ENCODE measurements around the gene SLC39A7.

GRCh38 chr6:33189625-33190448 is 10.8 kb upstream of the SLC39A7 start:
- no peak for TF ChIP-seq POLR2AphosphoS5 (IDR thresholded peaks at IDR 0.05; ENCODE audit: low read depth, low read length)
- TF ChIP-seq PHF8 (CRISPR knock-in tag; IDR thresholded peaks at IDR 0.05): no peak
- TF ChIP-seq MXI1 (IDR thresholded peaks at IDR 0.05; ENCODE audit: borderline replicate concordance, low read depth, low read length): no peak
- TF ChIP-seq POLR2A (IDR thresholded peaks at IDR 0.05; ENCODE audit: insufficient read depth in 1 of 2, low read depth in 2 of 2, low read length in 2 of 2): no peak
- TF ChIP-seq, protein P1, sequence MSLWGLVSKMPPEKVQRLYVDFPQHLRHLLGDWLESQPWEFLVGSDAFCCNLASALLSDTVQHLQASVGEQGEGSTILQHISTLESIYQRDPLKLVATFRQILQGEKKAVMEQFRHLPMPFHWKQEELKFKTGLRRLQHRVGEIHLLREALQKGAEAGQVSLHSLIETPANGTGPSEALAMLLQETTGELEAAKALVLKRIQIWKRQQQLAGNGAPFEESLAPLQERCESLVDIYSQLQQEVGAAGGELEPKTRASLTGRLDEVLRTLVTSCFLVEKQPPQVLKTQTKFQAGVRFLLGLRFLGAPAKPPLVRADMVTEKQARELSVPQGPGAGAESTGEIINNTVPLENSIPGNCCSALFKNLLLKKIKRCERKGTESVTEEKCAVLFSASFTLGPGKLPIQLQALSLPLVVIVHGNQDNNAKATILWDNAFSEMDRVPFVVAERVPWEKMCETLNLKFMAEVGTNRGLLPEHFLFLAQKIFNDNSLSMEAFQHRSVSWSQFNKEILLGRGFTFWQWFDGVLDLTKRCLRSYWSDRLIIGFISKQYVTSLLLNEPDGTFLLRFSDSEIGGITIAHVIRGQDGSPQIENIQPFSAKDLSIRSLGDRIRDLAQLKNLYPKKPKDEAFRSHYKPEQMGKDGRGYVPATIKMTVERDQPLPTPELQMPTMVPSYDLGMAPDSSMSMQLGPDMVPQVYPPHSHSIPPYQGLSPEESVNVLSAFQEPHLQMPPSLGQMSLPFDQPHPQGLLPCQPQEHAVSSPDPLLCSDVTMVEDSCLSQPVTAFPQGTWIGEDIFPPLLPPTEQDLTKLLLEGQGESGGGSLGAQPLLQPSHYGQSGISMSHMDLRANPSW (CRISPR knock-in tag; IDR thresholded peaks at IDR 0.05; ENCODE audit: borderline replicate concordance): no peak
- TF ChIP-seq ZNF121 (CRISPR knock-in tag; IDR thresholded peaks at IDR 0.05): peak; percentile 38
- no peak for TF ChIP-seq AFF4 (CRISPR knock-in tag; IDR thresholded peaks at IDR 0.05)
- TF ChIP-seq KDM1A (CRISPR knock-in tag; IDR thresholded peaks at IDR 0.05): no peak
- no peak for TF ChIP-seq U2AF1 (optimal IDR thresholded peaks at IDR 0.05; ENCODE audit: low read depth, low read length)
- TF ChIP-seq NCOA5 (CRISPR knock-in tag; IDR thresholded peaks at IDR 0.05): no peak
- TF ChIP-seq MEIS2 (CRISPR knock-in tag; IDR thresholded peaks at IDR 0.05): no peak
- no peak for TF ChIP-seq MAZ (IDR thresholded peaks at IDR 0.05; ENCODE audit: borderline replicate concordance, low read depth, low read length)
- no peak for TF ChIP-seq MAZ (CRISPR knock-in tag; IDR thresholded peaks at IDR 0.05; ENCODE audit: low read depth)
